ENCODE results near the gene ZFP2.
"Not testable (repeated sequence)": the region's sequence is repeated elsewhere in the genome, so short reads cannot be mapped to it uniquely, and the experiment has no call there.

ZFP2 gene

DNA sequence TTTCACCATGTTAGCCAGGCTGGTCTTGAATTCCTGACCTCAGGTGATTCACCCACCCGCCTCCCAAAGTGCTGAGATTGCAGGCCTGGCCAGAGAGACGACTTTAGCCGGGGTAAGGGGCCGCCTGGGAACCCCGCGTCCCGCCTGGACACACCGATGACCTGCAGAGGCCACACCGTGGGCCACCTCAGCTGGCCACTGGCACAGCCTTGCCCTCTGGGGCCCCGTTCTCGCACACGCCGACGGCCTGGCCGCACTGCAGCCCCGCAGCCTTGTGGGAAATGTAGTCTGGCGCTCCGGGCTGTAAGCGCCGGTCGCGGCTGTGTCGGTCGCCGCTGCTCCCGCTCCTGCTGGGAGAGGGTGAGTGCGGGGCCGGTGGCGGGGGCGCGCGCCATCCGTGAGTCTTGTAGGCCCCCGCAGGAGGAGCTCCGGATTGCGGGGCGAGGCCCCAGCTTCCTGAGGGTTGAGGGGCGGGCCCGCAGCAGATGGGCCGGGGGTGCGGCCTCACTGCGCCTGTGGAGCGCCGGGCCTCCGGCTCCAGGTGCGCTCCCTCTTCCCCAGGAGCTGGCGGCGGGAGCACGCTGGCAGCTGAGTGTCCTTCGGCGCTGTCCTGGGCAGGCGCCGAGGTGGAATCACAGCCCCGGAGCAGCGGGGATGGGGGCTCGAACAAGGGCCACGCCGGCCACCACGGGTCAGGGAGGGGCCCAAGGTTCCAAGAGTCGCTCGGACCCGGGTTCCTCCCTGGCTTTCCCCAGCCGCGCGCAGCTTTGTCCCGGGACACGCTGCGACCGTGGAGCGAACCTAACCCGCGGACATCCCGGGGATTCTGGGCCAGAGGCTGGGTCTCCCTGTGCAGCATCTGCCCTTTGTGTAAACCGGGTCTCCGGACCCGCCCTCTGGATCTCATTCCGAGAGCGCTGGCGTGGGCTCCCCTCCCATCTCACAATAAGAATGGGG is at the start of gene ZFP2:
ZFP2 (plus strand) TSS at position 299 of the 957 bp plus-strand sequence. CDS start 35,401 bp downstream, outside the sequence.
- H3K4me3 ChIP-seq (ENCODE audit: low read length), result peak within 1 kb of the TSS; percentile 67
- DNase-seq (ENCODE audit: low read depth), result peak; percentile 38
- TF ChIP-seq, protein P1, sequence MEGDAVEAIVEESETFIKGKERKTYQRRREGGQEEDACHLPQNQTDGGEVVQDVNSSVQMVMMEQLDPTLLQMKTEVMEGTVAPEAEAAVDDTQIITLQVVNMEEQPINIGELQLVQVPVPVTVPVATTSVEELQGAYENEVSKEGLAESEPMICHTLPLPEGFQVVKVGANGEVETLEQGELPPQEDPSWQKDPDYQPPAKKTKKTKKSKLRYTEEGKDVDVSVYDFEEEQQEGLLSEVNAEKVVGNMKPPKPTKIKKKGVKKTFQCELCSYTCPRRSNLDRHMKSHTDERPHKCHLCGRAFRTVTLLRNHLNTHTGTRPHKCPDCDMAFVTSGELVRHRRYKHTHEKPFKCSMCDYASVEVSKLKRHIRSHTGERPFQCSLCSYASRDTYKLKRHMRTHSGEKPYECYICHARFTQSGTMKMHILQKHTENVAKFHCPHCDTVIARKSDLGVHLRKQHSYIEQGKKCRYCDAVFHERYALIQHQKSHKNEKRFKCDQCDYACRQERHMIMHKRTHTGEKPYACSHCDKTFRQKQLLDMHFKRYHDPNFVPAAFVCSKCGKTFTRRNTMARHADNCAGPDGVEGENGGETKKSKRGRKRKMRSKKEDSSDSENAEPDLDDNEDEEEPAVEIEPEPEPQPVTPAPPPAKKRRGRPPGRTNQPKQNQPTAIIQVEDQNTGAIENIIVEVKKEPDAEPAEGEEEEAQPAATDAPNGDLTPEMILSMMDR (conservative IDR thresholded peaks at IDR 0.05; ENCODE audit: low read length), result no peak

DNA sequence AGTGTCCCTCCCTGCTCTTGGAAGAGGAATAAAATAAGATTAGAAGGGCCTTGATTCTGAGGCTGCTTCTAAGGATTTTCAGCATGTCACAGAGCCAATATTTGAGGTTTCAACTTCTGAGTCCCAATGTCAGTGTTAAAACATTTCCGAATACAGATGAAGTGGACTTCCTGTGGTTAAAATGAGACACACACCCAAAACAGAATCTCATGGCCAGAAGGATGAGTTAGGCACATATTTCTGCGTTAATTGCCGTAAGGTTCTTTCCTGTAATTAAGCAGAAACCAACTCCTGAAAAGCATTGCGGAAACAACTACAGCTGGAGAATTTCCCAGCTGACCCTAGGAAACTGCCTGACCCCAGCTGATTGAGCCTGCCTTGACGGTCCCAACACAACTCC is 46.4 kb upstream of the ZFP2 start:
- TF ChIP-seq, protein P1 (conservative IDR thresholded peaks at IDR 0.05; ENCODE audit: low read length), result no peak
- no peak for DNase-seq (ENCODE audit: low read depth)
- H3K4me3 ChIP-seq (ENCODE audit: low read length), result no peak overlapping the region

DNA sequence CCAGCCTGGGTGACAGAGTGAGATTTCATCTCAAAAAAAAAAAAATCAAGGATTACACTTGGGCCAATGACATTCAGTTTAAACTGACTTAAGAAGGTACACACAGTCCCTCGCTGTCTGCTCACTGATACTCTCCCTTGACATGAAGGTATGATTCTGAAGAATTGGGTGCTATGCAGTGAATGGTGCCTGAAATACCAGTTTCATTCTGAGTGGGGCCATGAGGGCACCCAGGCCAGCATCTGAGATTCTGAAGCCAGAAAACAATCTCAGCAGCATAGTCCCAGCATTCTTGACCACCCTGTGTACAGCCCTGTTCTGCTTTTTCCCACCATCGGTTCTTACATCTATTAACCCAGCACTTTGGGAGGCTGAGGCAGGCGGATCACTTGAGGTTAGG is 43.8 kb upstream of the ZFP2 start:
- TF ChIP-seq, protein P1 (conservative IDR thresholded peaks at IDR 0.05; ENCODE audit: low read length), result no peak
- no peak for DNase-seq (ENCODE audit: low read depth)
- H3K4me3 ChIP-seq (ENCODE audit: low read length), result no peak overlapping the region

DNA sequence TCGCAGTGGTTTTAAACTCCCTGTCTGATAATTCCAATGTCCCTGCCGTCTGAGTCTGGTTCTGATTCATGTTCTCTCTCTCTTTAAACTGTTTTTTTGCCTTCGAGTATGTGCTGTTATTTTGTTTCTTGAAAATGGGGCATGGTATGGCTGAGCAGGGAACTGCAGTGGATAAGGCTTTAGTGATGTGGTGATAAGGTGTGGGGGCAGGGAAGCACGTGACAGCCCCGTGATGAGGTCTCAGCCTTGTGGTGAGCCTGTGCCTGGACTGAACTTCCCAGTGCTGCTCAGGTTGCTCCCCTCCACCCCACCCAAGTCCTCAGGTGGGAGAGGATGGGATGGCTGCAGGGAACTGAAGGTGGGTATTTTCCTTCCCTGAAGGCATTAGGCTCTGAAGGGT is 41.4 kb upstream of the ZFP2 start:
- H3K4me3 ChIP-seq (ENCODE audit: low read length), result no peak overlapping the region
- TF ChIP-seq, protein P1 (conservative IDR thresholded peaks at IDR 0.05; ENCODE audit: low read length), result no peak
- no peak for DNase-seq (ENCODE audit: low read depth)

DNA sequence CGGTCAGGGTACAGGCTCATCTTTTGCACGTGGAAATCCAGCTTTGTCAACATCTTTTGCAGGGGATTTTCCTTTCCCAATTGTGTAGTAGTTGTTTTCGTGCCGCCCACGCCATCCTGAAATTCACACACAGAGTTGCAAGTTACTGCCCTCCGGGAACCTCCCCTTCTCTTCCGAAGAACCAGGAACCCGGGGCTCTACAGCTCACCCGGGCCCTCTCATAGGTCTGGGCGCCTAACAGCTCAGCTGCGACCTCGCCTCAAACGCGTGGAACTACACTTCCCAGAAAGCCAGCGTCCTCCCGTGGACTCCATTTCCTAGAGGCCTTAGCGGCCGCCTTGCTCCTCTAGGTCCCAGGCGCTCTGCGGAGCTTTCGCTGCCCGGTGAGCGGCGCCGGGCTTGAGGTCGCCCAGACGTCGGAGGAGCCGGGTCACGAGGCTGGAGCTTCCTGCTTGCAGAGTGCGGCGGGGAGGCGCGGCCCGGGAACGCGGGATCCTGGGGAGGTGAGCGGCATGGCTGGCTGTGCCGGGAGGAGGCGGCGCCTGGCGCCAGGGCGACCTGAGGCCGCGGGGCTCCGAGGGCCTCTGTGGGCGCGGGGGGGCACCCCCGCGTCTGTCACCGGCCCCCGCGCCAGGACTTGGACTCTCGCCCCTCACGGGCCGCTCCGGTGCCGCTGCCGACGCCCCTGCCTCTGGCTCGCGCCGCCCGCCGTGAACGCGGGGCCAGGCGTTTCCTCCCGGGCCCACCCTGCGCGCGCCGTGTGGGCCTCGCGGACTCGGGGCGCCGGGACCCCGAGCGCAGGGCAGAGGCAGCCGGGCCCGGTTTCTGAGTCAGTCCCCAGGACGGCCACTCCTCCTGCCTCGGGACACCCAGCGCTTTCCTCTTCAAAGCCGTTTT is 35.8 kb upstream of the ZFP2 start, which contains the start of gene ZNF354B:
ZNF354B (plus strand) TSS at position 329 of the 897 bp plus-strand sequence. CDS start 1,095 bp downstream, outside the sequence.
- H3K4me3 ChIP-seq (ENCODE audit: low read length), result peak within 1 kb of the TSS; percentile 65
- TF ChIP-seq, protein P1 (conservative IDR thresholded peaks at IDR 0.05; ENCODE audit: low read length), result peak; percentile 40
- DNase-seq (ENCODE audit: low read depth), result peak; percentile 91

DNA sequence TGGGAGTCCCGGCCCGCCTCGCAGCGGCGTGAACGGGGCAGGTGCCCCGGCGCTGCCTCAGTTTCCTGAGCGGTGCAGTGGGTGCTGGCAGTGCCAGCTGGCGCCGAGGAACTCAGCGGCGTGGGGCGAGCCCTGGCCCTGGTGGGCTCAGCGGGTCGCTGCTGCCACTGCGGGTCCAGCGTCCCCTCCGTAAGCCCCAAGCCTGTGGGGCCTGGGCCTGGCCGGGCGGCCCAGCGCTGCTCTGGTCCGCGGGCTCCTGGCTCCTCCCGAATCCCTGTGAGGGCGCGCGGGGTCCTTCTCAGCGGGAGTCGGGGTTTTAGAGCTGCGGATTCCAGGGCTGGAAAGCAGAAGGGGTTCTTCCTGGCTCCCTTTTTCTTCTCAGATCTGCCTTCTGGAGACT is 35.1 kb upstream of the ZFP2 start:
- H3K4me3 ChIP-seq (ENCODE audit: low read length), result peak overlapping the region; percentile 65
- DNase-seq (ENCODE audit: low read depth), result not testable (repeated sequence)

DNA sequence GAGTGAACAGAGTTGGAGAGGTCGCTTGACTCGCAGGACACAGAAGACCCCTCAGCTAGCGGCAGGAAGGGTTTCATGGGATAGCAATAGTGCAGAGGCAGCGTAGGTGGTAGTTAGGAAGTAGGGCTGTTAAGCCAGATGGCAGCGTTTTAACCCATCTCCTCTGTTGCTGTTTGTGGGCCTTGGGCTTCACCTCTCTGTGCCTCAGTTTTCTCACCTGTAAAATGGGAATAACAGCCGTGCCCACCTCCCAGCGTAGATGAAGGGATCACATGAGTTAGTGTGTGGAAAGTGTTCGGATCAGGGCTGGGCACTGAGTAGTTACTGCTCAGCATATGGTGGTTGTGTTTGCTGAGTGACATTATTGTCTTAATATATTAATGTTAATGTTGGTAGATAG is 34.1 kb upstream of the ZFP2 start:
- TF ChIP-seq, protein P1 (conservative IDR thresholded peaks at IDR 0.05; ENCODE audit: low read length), result no peak
- no peak for DNase-seq (ENCODE audit: low read depth)
- H3K4me3 ChIP-seq (ENCODE audit: low read length), result peak overlapping the region; percentile 39; the same call in 1 of the 2 replicates

All from AG10803 (cell line).